ENCODE results near the gene PDLIM1. TPM values are rescaled to one million over a fixed set of nuclear protein-coding genes. Genes with fewer than 3 reads are reported as not detected.

Gene PDLIM1
- total RNA-seq, 1 donor from 2014 or later: 117 TPM

DNA sequence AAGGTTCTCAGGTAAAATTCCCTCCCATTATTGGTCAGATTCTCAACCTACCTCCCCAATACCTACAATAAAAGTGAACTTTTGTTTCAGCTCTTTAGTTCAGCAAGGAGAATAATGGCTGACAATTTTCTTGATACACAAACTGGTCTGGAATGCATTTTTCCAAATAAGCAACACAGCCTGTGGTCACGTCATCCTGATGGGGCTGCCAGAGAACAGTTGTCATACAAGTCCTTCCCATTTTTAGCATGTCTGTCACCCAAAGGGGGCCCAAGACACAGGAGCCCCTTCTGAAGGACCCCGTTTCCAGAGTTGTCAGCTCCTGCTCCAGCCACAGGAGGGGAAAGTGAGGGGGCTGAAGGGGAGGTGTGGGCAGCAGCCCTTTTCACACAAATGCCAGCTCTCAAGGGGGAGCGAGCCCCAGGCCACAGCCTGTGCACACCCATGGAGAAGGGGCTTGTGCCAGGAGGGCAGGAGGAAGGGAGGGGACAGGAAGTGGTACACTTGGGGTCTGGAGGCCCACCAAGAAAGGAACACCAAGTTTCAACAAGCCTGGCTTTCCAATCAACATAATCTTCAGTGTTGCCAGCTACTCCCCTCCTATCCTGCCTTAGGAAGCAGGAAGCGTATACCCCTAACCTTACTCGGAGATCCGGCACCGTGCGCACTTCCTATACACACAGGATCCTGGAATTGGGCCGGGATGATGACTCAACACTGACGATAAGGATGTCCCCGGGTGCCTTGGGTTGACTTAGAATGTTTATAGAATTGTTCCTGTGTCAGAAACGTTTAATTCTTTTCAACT is 43.4 kb upstream of the PDLIM1 start:
- TF ChIP-seq, protein P1, sequence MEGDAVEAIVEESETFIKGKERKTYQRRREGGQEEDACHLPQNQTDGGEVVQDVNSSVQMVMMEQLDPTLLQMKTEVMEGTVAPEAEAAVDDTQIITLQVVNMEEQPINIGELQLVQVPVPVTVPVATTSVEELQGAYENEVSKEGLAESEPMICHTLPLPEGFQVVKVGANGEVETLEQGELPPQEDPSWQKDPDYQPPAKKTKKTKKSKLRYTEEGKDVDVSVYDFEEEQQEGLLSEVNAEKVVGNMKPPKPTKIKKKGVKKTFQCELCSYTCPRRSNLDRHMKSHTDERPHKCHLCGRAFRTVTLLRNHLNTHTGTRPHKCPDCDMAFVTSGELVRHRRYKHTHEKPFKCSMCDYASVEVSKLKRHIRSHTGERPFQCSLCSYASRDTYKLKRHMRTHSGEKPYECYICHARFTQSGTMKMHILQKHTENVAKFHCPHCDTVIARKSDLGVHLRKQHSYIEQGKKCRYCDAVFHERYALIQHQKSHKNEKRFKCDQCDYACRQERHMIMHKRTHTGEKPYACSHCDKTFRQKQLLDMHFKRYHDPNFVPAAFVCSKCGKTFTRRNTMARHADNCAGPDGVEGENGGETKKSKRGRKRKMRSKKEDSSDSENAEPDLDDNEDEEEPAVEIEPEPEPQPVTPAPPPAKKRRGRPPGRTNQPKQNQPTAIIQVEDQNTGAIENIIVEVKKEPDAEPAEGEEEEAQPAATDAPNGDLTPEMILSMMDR (conservative IDR thresholded peaks at IDR 0.05; ENCODE audit: low read depth, low read length): no peak
- no peak overlapping the region for H3K4me3 ChIP-seq (ENCODE audit: low read depth, low read length)
- DNase-seq (ENCODE audit: low read depth): no peak

DNA sequence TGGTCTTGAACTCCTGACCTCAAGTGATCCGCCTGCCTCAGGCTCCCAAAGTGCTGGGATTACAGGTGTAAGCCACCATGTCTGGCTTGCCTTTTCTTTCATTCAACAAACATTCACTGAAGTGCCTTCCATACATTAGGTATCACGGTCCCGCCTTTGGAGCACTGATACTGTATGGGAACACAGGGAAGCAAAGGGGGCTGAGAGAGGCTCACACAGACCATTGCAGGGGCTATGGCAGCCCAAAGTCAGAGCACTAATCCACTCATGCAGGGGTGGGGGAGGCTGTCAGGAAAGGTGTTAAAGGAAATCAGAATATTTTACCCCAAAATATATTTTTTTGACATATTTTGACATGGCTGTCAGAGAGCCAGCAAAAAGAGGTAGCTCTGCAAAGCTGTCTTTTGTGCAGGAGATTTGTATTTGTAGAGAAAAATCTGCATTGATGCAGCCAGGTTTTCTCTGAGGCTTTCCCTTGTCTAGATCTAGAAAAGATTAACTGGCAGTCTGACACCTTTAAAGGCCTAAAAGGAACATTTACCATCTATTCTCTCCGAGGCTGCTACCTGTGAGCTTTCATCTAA is 42.0 kb upstream of the PDLIM1 start:
- TF ChIP-seq, protein P1 (conservative IDR thresholded peaks at IDR 0.05; ENCODE audit: low read depth, low read length): no peak
- no peak overlapping the region for H3K4me3 ChIP-seq (ENCODE audit: low read depth, low read length)
- no peak for DNase-seq (ENCODE audit: low read depth)

DNA sequence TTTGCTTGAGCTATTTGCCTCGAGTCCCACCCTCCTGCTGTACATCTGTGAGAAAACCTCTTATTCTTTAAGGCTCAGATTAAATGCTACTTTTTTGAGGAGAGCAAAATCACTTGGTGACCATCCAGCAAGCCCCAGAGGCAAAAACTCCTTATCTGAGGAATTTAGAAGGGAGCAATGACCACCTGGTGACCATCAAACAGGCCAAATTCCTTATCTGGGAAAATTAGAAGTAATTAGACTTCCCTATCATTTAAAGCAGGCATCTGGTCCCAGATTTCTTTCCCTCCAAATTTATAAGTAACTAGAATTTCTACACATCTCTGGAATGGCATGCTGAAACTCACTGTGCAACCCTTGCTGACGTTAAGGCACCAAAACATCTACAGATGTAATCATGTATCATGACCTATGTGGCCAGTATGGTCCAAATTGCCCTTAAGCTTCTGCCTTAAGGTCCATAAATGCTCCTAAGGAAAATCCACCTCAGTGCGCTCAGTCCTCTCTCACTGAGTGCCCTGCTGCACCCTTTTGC is 40.9 kb upstream of the PDLIM1 start:
- no peak for DNase-seq (ENCODE audit: low read depth)
- TF ChIP-seq, protein P1 (conservative IDR thresholded peaks at IDR 0.05; ENCODE audit: low read depth, low read length): no peak
- no peak overlapping the region for H3K4me3 ChIP-seq (ENCODE audit: low read depth, low read length)

DNA sequence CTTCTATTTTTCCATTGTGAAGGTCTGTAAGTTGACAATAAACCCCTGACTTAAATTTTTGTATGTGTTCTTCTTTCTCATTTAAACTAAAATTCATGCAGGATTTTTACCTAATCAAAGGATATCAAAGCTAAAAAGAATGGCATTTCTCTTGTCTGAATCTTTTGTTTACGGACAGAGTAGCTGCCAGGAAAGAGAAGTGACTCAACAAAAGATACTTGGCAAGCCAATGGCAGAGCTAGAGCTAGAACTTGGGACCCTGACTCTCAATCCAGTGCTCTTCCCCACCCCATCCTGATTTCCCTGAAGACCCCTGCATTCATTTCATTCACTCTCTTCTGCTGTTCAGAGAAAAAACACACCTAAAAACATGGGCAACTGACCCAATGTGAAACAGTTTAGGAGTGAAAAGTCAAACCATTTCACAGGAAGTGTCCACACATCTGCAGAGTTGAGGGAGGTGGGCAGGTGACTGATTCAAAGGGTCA is 40.2 kb upstream of the PDLIM1 start:
- no peak overlapping the region for H3K4me3 ChIP-seq (ENCODE audit: low read depth, low read length)
- TF ChIP-seq, protein P1 (conservative IDR thresholded peaks at IDR 0.05; ENCODE audit: low read depth, low read length): no peak
- DNase-seq (ENCODE audit: low read depth): no peak

DNA sequence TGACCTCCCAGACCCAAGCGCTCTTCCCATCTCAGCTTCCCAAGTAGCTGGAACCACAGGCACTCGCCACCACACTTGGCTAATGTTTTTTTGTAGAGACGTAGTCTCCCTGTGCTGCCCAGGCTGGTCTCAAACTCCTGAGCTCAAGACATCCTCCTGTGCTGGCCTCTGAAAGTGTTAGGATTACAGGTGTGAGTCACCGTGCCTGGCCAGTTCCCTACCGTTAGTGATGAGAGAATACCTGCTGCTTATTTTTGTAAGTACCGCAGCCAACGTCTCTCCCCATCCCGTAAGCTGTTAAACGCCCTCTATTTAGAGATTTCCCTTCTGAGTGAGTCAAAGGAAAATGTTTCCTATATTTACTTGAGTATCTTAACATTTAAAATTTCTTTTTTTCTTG is 38.5 kb upstream of the PDLIM1 start:
- no peak for DNase-seq (ENCODE audit: low read depth)
- TF ChIP-seq, protein P1 (conservative IDR thresholded peaks at IDR 0.05; ENCODE audit: low read depth, low read length): no peak
- no peak overlapping the region for H3K4me3 ChIP-seq (ENCODE audit: low read depth, low read length)

DNA sequence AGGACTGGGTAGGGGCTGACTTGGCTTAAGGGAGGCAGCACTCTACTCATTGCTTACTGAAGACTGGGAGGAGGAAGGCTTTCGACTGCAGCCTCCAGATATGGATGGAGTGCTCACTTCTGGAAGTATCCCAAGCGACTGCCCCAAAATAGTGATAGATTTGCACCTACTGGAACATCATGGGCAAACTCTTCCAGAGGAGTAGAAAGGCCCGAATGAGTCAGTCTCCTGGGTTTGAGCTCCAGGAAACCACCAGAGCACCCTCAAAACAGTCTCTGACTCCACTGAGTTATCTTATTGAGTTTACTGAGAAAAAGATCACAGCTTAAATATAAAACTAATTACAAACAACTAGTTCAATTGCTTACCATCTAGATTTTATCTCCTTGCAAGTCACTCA is 37.2 kb upstream of the PDLIM1 start:
- no peak for DNase-seq (ENCODE audit: low read depth)
- TF ChIP-seq, protein P1 (conservative IDR thresholded peaks at IDR 0.05; ENCODE audit: low read depth, low read length): no peak

More for the DNA sequence above, 37.2 kb upstream of the PDLIM1 start:
- H3K4me3 ChIP-seq (ENCODE audit: low read depth, low read length): no peak overlapping the region

Data from epithelial cell of proximal tubule (primary cell).